ENCODE results near the gene APMAP. TPM values are rescaled to one million over a fixed set of nuclear protein-coding genes. Genes with fewer than 3 reads are reported as not detected.

Gene APMAP
- total and polyA plus RNA-seq, 9 of the 15 experiments (the other 6 are each of a cell fraction or from before 2014, with no cell fraction given): 6.7 to 18.2 (median 14.4) TPM

GRCh38 chr20:24943731-24944130, 48.8 kb downstream of the APMAP start:
- no peaks in the 10 kb centered on the region for H3K4me1 ChIP-seq (replicated peaks in 1 of 2; ENCODE audit: control insufficient read depth in 2 of 2, insufficient read depth in 2 of 2, low read length in 2 of 2)
- intact Hi-C loops (cut with micrococcal nuclease): no loop called here
- no peak overlapping the region for H2AFZ ChIP-seq (ENCODE audit: low read depth, low read length)
- H3K79me2 ChIP-seq (ENCODE audit: control insufficient read depth, insufficient read depth, low read length): no peaks in the 10 kb centered on the region
- H3K4me2 ChIP-seq (ENCODE audit: insufficient read depth, low read length): no peak overlapping the region
- no peaks in the 10 kb centered on the region for H3K36me3 ChIP-seq (ENCODE audit: control insufficient read depth, insufficient read depth, low read length)
- no peaks in the 10 kb centered on the region for H3K9me3 ChIP-seq (replicated peaks; ENCODE audit: control insufficient read depth, insufficient read depth, low read depth, low read length)
- BruUV-seq (replicated peaks): no TSS peak
- H3K27me3 ChIP-seq (ENCODE audit: control insufficient read depth in 2 of 2, insufficient read depth in 2 of 2, low read length in 2 of 2): no peaks in the 10 kb centered on the region
- ChIA-PET POLR2A (no interaction called here), CTCF (ENCODE audit: low intra/inter-chr PET ratio) (no interaction called here)
- H3K9me1 ChIP-seq (ENCODE audit: control insufficient read depth, insufficient read depth, low read length): no peaks in the 10 kb centered on the region
- no peaks in the 10 kb centered on the region for H4K20me1 ChIP-seq (replicated peaks; ENCODE audit: control insufficient read depth, insufficient read depth, low read length)
- H3K4me3 ChIP-seq: no peak overlapping the region
- in situ Hi-C loops (cut with MboI): no loop called here
- 0% methylated on average over 3 of the region's 3 CpGs for WGBS (ENCODE audit: insufficient coverage, low coverage, missing lambda C conversion rate)
- H3K27ac ChIP-seq (ENCODE audit: extremely low read depth, low read depth, low read length): no peak overlapping the region
- ATAC-seq (no peak), DNase-seq (ENCODE audit: extremely low read depth in 1 of 4, low spot score in 3 of 4) (no peak), FAIRE-seq (no peak)
- TF ChIP-seq ILF3 (IDR thresholded peaks at IDR 0.05; ENCODE audit: borderline replicate concordance) (no peak), ZBTB5 (IDR thresholded peaks at IDR 0.05) (no peak), NR2C1 (IDR thresholded peaks at IDR 0.05) (no peak), NR2C1 (tag; IDR thresholded peaks at IDR 0.05) (no peak), POLR2AphosphoS2 (IDR thresholded peaks at IDR 0.05; ENCODE audit: low read length) (no peak), E2F3 (CRISPR knock-in tag; IDR thresholded peaks at IDR 0.05) (no peak), GATAD2B (IDR thresholded peaks at IDR 0.05; ENCODE audit: borderline replicate concordance) (no peak), TSHZ1 (CRISPR knock-in tag; IDR thresholded peaks at IDR 0.05) (no peak), MAFG (tag; conservative IDR thresholded peaks at IDR 0.05) (no peak), HNRNPUL1 (IDR thresholded peaks at IDR 0.05; ENCODE audit: low read length) (no peak), SAFB (IDR thresholded peaks at IDR 0.05; ENCODE audit: borderline replicate concordance, low read depth, low read length) (no peak), ZNF384 (IDR thresholded peaks at IDR 0.05; ENCODE audit: low read depth, low read length) (no peak)
- H3K9ac ChIP-seq (ENCODE audit: insufficient read depth in 1 of 2, low read depth in 2 of 2, low read length in 2 of 2): no peak overlapping the region

Data from K562 (cell line).